Subcutaneous abdominal adipose tissue (tissue), 5 donors: Measurements from ENCODE around the gene PGS1.

Source experiments
- H3K27ac ChIP-seq: one replicate; pipeline ENCODE4 v1.7.0; 2013; ENCODE audit warnings: low read depth, mild to moderate bottlenecking, inconsistent platforms, low read length, moderate library complexity
- H3K27me3 ChIP-seq, 5 donors: one replicate each; pipeline ENCODE4 v1.7.0; 2013; ENCODE audit warnings: low read length in 5 of 5, inconsistent platforms in 1 of 5; ENCODE audit not compliant: control insufficient read depth in 5 of 5, insufficient read depth in 4 of 5
- H3K36me3 ChIP-seq, 5 donors: one replicate each; pipeline ENCODE4 v1.7.0; 2013; ENCODE audit warnings: low read length in 5 of 5; ENCODE audit not compliant: control insufficient read depth in 5 of 5, insufficient read depth in 5 of 5
- H3K4me1 ChIP-seq, 5 donors: one replicate each; pipeline ENCODE4 v1.7.0; 2013; ENCODE audit warnings: low read length in 5 of 5, mild to moderate bottlenecking in 3 of 5, moderate library complexity in 1 of 5; ENCODE audit not compliant: control insufficient read depth in 5 of 5, insufficient read depth in 5 of 5
- H3K4me3 ChIP-seq, 5 donors: one replicate each; pipeline ENCODE4 v1.7.0; 2013; ENCODE audit warnings: low read length in 5 of 5, low read depth in 1 of 5
- H3K9ac ChIP-seq, 5 donors: one replicate each; pipeline ENCODE4 v1.7.0; 2013; ENCODE audit warnings: low read length in 5 of 5, mild to moderate bottlenecking in 4 of 5, moderate library complexity in 3 of 5
- H3K9me3 ChIP-seq, 5 donors: one replicate each; pipeline ENCODE4 v1.7.0; 2013; ENCODE audit warnings: low read length in 5 of 5; ENCODE audit not compliant: control insufficient read depth in 5 of 5
- donor health status: healthy.
- donor health status: healthy.
- donor health status: healthy.
- donor health status: healthy.
- donor health status: healthy.

The PGS1 gene

GRCh38 chr17:78357177-78357586, 21.3 kb upstream of the PGS1 start:
- Histone ChIP-seq H3K27ac (peak overlapping the region; percentile 65), H3K9me3 (no peaks in the 10 kb centered on the region)

GRCh38 chr17:78357672-78358537, 20.5 kb upstream of the PGS1 start:
- Histone ChIP-seq H3K9ac (peak overlapping the region; percentile 44 to 96 (median 89)), H3K9me3 (no peaks in the 10 kb centered on the region), H3K27ac (peak overlapping the region; percentile 65), H3K27me3 (no peaks in the 10 kb centered on the region), H3K4me1 (peaks cover 6 to 59% (median 37%) of the 10 kb centered on the region in 5 donors), H3K36me3 (peaks cover 0 to 32% (median 18%) of the 10 kb centered on the region in 5 donors), H3K4me3 (peak overlapping the region; percentile 96 to 99 (median 98))

More at GRCh38 chr17:78357177-78357586, 21.3 kb upstream of the PGS1 start:
- Histone ChIP-seq H3K36me3 (peaks cover 0 to 32% (median 18%) of the 10 kb centered on the region in 5 donors), H3K4me3 (peak overlapping the region; percentile 96 to 99 (median 98)), H3K27me3 (no peaks in the 10 kb centered on the region), H3K9ac (peak overlapping the region; percentile 44 to 96 (median 89)), H3K4me1 (peaks cover 8 to 64% (median 42%) of the 10 kb centered on the region in 5 donors)

DNA sequence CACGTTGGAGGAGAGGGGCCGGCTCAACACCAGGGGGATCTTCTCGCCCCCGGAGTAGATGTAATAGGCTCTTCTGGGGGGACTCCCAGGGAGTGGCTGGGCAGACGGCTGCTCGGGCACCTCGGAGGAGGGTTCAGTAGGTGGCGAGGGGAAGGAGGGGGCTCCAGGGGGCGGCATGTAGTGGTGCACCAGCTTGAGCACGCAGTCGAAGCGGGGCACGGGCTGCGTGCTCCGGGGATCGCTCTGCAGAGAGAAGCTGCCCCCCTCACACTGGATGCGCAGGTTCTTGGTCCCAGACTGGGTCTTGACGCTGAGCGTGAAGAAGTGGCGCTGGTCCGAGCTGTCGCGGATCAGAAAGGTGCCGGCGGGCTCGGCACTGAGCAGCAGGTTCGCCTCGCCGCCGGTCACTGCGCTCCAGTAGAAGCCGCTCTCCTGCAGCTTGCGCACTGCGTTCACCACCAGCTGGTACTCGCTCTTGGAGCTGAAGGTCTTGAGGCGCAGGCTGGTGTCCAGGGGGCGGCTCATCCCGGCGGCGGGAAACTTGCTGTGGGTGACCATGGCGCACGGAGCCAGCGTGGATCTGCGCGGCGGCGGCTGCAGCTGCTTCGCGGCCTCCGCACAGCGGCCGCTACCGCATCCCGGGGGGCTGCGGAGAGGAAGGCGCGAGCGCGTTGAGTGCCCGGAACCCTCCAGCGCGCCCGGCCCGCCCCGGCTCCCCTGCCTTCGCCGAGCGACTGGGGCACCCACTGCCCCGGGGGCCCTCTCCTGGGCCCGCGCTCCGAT, 19.7 kb upstream of the PGS1 start:
- peaks cover 0 to 32% (median 18%) of the 10 kb centered on the region in 5 donors for H3K36me3 ChIP-seq
- H3K27ac ChIP-seq, result peak overlapping the region; percentile 65
- no peaks in the 10 kb centered on the region for H3K27me3 ChIP-seq
- H3K4me3 ChIP-seq, result peak overlapping the region; percentile 96 to 99 (median 98)
- no peaks in the 10 kb centered on the region for H3K9me3 ChIP-seq
- H3K9ac ChIP-seq, result peak overlapping the region in 4 of 5 donors; percentile 88 to 96 (median 92)
- peaks cover 3 to 51% (median 32%) of the 10 kb centered on the region in 5 donors for H3K4me1 ChIP-seq

- Histone ChIP-seq H3K4me3 (peak overlapping the region; percentile 74 to 99 (median 98)), H3K27me3 (no peaks in the 10 kb centered on the region), H3K36me3 (peaks cover 0 to 32% (median 18%) of the 10 kb centered on the region in 5 donors), H3K9ac (peak overlapping the region in 4 of 5 donors; percentile 89 to 96 (median 95)), H3K4me1 (peaks cover 1 to 44% (median 28%) of the 10 kb centered on the region in 5 donors), H3K9me3 (no peaks in the 10 kb centered on the region), H3K27ac (peak overlapping the region; percentile 65)
Observed at GRCh38 chr17:78359321-78359996, 19.0 kb upstream of the PGS1 start.

DNA sequence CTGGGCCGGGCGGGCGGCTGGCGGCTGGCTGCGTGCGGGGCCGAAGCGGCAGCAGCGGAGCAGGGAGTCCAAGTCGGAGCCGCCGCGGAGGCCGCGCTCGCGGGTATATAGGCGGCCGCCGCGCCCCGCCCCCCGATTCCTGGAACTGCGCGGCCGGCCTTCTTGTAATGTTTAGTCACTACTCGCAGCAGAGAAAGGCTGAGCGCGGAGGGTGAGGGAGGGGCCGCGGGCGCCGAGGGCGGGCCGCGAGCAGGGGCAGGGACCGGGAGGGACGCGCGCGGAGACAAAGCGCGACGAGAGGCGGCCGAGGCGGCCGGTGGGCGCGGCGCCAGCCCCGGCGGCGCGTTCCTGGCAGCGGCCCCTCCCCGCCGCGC, 18.5 kb upstream of the PGS1 start, which contains the start of gene SOCS3:
Gene SOCS3 (minus strand): TSS at position 81 of the 374 bp plus-strand sequence. CDS start 982 bp downstream, outside the sequence.
- Histone ChIP-seq H3K4me1 (peaks cover 1 to 39% (median 26%) of the 10 kb centered on the region in 5 donors), H3K27me3 (peaks cover 0 to under 1% (median 0%) of the 10 kb centered on the region in 5 donors), H3K36me3 (peaks cover 0 to 32% (median 18%) of the 10 kb centered on the region in 5 donors)

DNA sequence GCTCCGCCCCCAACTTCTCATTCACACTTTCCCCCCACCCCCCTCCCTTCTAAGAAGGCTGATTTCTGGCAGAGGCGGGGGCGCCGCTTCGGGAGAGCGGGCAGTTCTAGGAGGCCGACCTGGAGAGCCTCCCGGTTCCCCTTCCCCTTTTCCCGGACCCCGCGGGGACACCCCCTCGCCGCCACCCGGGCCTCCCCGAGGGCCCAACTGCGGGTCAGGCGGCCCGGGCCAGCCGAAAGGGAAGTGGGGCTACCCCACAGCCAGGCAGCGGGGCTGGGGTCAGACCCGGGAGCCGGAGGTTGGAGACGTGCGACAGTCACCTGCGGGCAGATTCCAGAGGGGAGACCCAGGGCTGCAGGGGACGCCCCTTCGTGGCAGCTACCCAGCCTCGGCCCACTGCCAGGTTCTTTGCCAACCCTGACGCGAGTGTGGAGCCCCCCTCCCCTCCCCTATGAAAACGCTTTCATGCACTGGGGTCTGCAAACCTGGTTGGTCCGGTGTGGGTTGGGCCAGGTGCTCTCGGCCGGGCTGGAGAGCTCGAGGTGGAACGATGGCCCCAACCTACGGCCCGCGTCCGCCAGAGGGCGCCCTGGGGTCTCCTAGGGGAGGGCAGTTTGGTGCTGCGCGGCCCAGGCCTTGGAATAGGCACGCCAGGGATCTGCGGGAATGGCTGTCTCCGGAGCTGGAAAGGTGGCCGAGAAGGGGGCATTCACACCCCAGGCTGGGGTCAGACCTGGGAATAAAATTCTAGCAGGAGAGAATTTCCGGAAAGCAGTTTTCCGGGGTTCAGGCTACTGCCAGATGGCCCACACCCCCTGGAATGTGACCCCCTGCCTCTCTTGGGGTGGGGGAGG, 17.9 kb upstream of the PGS1 start:
- Histone ChIP-seq H3K9ac (peak overlapping the region in 4 of 5 donors; percentile 72 to 87 (median 76)), H3K4me1 (peaks cover 1 to 37% (median 31%) of the 10 kb centered on the region in 5 donors), H3K27me3 (peaks cover 0 to 6% (median 0%) of the 10 kb centered on the region in 5 donors), H3K9me3 (no peaks in the 10 kb centered on the region), H3K4me3 (peak overlapping the region in 4 of 5 donors; percentile 61 to 72 (median 68)), H3K36me3 (peaks cover 0 to 32% (median 18%) of the 10 kb centered on the region in 5 donors), H3K27ac (peak overlapping the region; percentile 78)

More for the DNA sequence above, 18.5 kb upstream of the PGS1 start, which contains the start of gene SOCS3:
- no peaks in the 10 kb centered on the region for H3K9me3 ChIP-seq
- H3K9ac ChIP-seq, result peak within 1 kb of the TSS in 4 of 5 donors; percentile 89 to 96 (median 95)
- peak within 1 kb of the TSS; percentile 96 to 99 (median 98) for H3K4me3 ChIP-seq
- peak within 1 kb of the TSS; percentile 78 for H3K27ac ChIP-seq

DNA sequence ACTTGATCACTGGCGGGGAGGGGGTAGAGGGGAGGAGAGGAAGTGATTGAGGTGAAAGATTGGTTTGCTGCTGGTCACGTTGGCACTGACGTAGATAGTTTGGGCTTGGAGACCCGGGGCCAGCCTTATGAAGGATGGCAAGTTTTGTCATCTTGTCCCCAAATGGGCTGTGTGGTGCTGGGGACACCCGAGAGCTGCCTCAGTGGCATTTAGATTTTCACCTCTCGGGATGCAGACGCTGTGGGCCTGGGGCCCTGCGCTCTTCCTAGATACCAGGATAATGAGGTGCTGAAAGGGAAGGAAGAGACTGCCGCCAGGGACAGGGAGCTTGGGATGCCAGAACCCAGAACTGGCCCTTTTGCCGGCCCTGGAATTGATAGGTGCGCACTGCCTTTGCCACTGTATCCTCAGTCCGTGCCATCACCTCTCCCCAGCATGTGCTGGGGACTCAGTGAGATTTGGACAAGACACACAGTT, 17.2 kb upstream of the PGS1 start:
- H3K9ac ChIP-seq, result no peak overlapping the region
- peaks cover 1 to 36% (median 32%) of the 10 kb centered on the region in 5 donors for H3K4me1 ChIP-seq
- peak overlapping the region; percentile 78 for H3K27ac ChIP-seq
- H3K9me3 ChIP-seq, result no peaks in the 10 kb centered on the region
- H3K36me3 ChIP-seq, result peaks cover 0 to 27% (median 18%) of the 10 kb centered on the region in 5 donors
- peaks cover 0 to 6% (median under 1%) of the 10 kb centered on the region in 5 donors for H3K27me3 ChIP-seq
- peak overlapping the region in 1 of 5 donors; percentile 72 for H3K4me3 ChIP-seq

DNA sequence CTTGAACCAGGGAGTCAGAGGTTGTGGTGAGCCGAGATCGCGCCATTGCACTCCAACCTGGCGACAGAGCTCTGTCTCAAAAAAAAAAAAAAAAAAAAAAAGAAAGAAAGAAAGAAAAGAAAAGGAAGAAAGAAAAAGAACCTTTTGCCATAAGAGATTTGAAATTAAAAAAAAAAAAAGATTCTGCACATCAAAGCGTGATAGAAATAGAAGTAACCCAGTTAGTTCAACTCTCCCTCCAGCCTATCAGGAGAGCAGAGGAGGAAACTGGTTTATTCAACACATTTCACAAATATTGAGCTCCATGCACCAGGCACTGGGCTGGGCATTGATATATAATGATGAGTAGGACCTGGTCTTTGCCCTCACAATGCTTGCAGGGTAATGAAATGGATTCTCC, 16.2 kb upstream of the PGS1 start:
- H3K27me3 ChIP-seq, result peaks cover 0 to 8% (median 2%) of the 10 kb centered on the region in 5 donors
- H3K4me1 ChIP-seq, result peaks cover 0 to 33% (median 25%) of the 10 kb centered on the region in 5 donors
- no peak overlapping the region for H3K4me3 ChIP-seq
- H3K9me3 ChIP-seq, result no peaks in the 10 kb centered on the region
- peaks cover 0 to 22% (median 16%) of the 10 kb centered on the region in 5 donors for H3K36me3 ChIP-seq
- no peak overlapping the region for H3K27ac ChIP-seq
- no peak overlapping the region for H3K9ac ChIP-seq
